Osteoblast (primary cell): ENCODE results near the gene HDAC2. TPM values are rescaled to one million over a fixed set of nuclear protein-coding genes. Genes with fewer than 3 reads are reported as not detected.

ENCODE experiments used
- DNase-seq: peaks from one replicate; pipeline ENCODE4 v3.0.0; 2011; ENCODE audit warnings: low spot score, mixed read lengths; ENCODE audit not compliant: insufficient read length; ENCODE audit errors: missing footprints
- H2AFZ ChIP-seq: 2 replicates; pipeline ENCODE4 v1.6.0; 2011; ENCODE audit warnings: mild to moderate bottlenecking, low read length
- H3K27ac ChIP-seq: 2 replicates; pipeline ENCODE4 v1.5.1; 2011; ENCODE audit warnings: mild to moderate bottlenecking, low read depth, low read length, moderate library complexity
- H3K27me3 ChIP-seq: 2 replicates; pipeline ENCODE4 v1.6.0; 2012; ENCODE audit warnings: mild to moderate bottlenecking, control low read depth, inconsistent platforms, low read length, moderate library complexity; ENCODE audit not compliant: insufficient read depth
- H3K36me3 ChIP-seq: 2 replicates; pipeline ENCODE4 v1.5.1; 2011; ENCODE audit warnings: mild to moderate bottlenecking, low read length, control low read depth, moderate library complexity; ENCODE audit not compliant: insufficient read depth
- H3K4me1 ChIP-seq: 2 replicates; pipeline ENCODE4 v1.5.1; 2011; ENCODE audit warnings: mild to moderate bottlenecking, low read length, control low read depth, moderate library complexity; ENCODE audit not compliant: insufficient read depth
- H3K4me2 ChIP-seq: 2 replicates; pipeline ENCODE4 v1.6.0; 2011; ENCODE audit warnings: mild to moderate bottlenecking, low read length; ENCODE audit not compliant: insufficient read depth
- H3K4me3 ChIP-seq: fragments of 200-600 bp; sonication (generic); 3 replicates; pipeline ENCODE4 v1.5.1; 2012; ENCODE audit warnings: mild to moderate bottlenecking, low read length, inconsistent platforms; ENCODE audit not compliant: insufficient read depth
- H3K79me2 ChIP-seq: 2 replicates; pipeline ENCODE4 v1.6.0; 2012; ENCODE audit warnings: mild to moderate bottlenecking, low read length, control low read depth, inconsistent platforms; ENCODE audit not compliant: insufficient read depth
- H3K9me3 ChIP-seq: 2 replicates; pipeline ENCODE4 v1.5.1; 2011; ENCODE audit warnings: low read depth, low read length, control low read depth
- H4K20me1 ChIP-seq: 2 replicates; pipeline ENCODE4 v1.6.0; 2012; ENCODE audit warnings: mild to moderate bottlenecking, low read length, control low read depth; ENCODE audit not compliant: insufficient read depth
- CTCF ChIP-seq: IDR thresholded peaks from 2 replicates; pipeline ENCODE4 v1.5.1; 2011; ENCODE audit warnings: mild to moderate bottlenecking, low read depth, low read length, moderate library complexity; ENCODE audit errors: extremely low read depth
- total RNA-seq: library from RNA; depleted of rRNA; stranded (reverse); fragments of >200 nt; gene quantifications from 2 replicates; pipeline ENCODE4 v1.2.3, GENCODE V29; 2012

The HDAC2 gene
- total RNA-seq, 1 donor, result 57.2 TPM

GRCh38 chr6:113982055-113982550 is 11.2 kb upstream of the HDAC2 start:
- DNase-seq, result no peak
- Histone ChIP-seq H2AFZ (no peak overlapping the region), H3K9me3 (no peaks in the 10 kb centered on the region), H3K79me2 (no peaks in the 10 kb centered on the region), H3K27me3 (no peaks in the 10 kb centered on the region), H4K20me1 (no peaks in the 10 kb centered on the region), H3K36me3 (no peaks in the 10 kb centered on the region), H3K4me2 (no peak overlapping the region), H3K4me3 (no peak overlapping the region), H3K27ac (no peak overlapping the region), H3K4me1 (peaks cover 5% of the 10 kb centered on the region)
- TF ChIP-seq CTCF, result no peak

- no peak for DNase-seq
- Histone ChIP-seq H2AFZ (no peak overlapping the region), H3K36me3 (no peaks in the 10 kb centered on the region), H3K27me3 (no peaks in the 10 kb centered on the region), H3K4me3 (no peak overlapping the region), H3K9me3 (no peaks in the 10 kb centered on the region), H4K20me1 (no peaks in the 10 kb centered on the region), H3K79me2 (no peaks in the 10 kb centered on the region), H3K27ac (no peak overlapping the region), H3K4me2 (no peak overlapping the region), H3K4me1 (peaks cover 5% of the 10 kb centered on the region)
- TF ChIP-seq CTCF, result peak; percentile 49
Measured at GRCh38 chr6:113980937-113981554, 10.1 kb upstream of the HDAC2 start.

- H3K4me3 ChIP-seq, result no peak overlapping the region
- H2AFZ ChIP-seq, result no peak overlapping the region
- no peaks in the 10 kb centered on the region for H3K36me3 ChIP-seq
- no peak overlapping the region for H3K4me2 ChIP-seq
- no peaks in the 10 kb centered on the region for H3K27me3 ChIP-seq
- no peaks in the 10 kb centered on the region for H4K20me1 ChIP-seq
- no peak for TF ChIP-seq CTCF
- DNase-seq, result no peak
- no peaks in the 10 kb centered on the region for H3K9me3 ChIP-seq
- H3K4me1 ChIP-seq, result peaks cover 5% of the 10 kb centered on the region
- H3K27ac ChIP-seq, result no peak overlapping the region
- no peaks in the 10 kb centered on the region for H3K79me2 ChIP-seq
Measured at GRCh38 chr6:113979937-113980336, 9.0 kb upstream of the HDAC2 start.

- Histone ChIP-seq H3K9me3 (no peaks in the 10 kb centered on the region), H2AFZ (no peak overlapping the region), H3K27me3 (no peaks in the 10 kb centered on the region), H3K4me1 (peaks cover 5% of the 10 kb centered on the region), H3K79me2 (no peaks in the 10 kb centered on the region), H3K36me3 (no peaks in the 10 kb centered on the region), H4K20me1 (no peaks in the 10 kb centered on the region), H3K4me2 (peak overlapping the region; percentile 46), H3K27ac (no peak overlapping the region), H3K4me3 (no peak overlapping the region)
- peak; percentile 82 for DNase-seq
- TF ChIP-seq CTCF, result no peak
Measured at GRCh38 chr6:113978084-113978675, 7.2 kb upstream of the HDAC2 start.
